SK-MEL-5 (cell line): Measurements from ENCODE around the gene PDZK1IP1. TPM values are rescaled to one million over a fixed set of nuclear protein-coding genes. Genes with fewer than 3 reads are reported as not detected.
"Not testable (repeated sequence)": the region's sequence is repeated elsewhere in the genome, so short reads cannot be mapped to it uniquely, and the experiment has no call there.

Experiments
- DNase-seq: peaks from one replicate; pipeline ENCODE4 v3.0.0-alpha.2; 2016; ENCODE audit warnings: low read depth, low spot score
- in situ Hi-C: cut with HindIII; loops from 2 replicates; pipeline ENCODE4 v1.10.0; 2016; ENCODE audit warnings: low sequenced_read_pairs, high pct_unique_total_duplicates, low pct_unique_long_range_greater_than_20kb
- total RNA-seq: library from RNA; depleted of rRNA; stranded (reverse); fragments of >200 nt; shearing (Covaris generic); gene quantifications from 2 replicates; pipeline ENCODE4 v1.2.3, GENCODE V29; 2014

PDZK1IP1 gene
- total RNA-seq, 1 experiment from 2014 or later = not detected

- DNase-seq = peak; percentile 78
- in situ Hi-C loops = no loop called here
Measured at GRCh38 chr1:47175227-47175934, 14.5 kb downstream of the PDZK1IP1 start.

- DNase-seq = no peak
Measured at GRCh38 chr1:47174656-47175020, 15.2 kb downstream of the PDZK1IP1 start.

GRCh38 chr1:47172782-47173181 lies 17.1 kb downstream of the PDZK1IP1 start:
- no peak for DNase-seq
- in situ Hi-C loops = no loop called here

More at GRCh38 chr1:47174656-47175020, 15.2 kb downstream of the PDZK1IP1 start:
- in situ Hi-C loops = no loop called here

GRCh38 chr1:47164552-47164951 lies 25.3 kb downstream of the PDZK1IP1 start:
- DNase-seq = no peak
- in situ Hi-C loops = no loop called here

- in situ Hi-C loops = no loop called here
- no peak for DNase-seq
Measured at GRCh38 chr1:47161298-47162040, 28.4 kb downstream of the PDZK1IP1 start.

GRCh38 chr1:47160716-47161115 lies 29.1 kb downstream of the PDZK1IP1 start:
- in situ Hi-C loops = no loop called here
- DNase-seq = no peak

- in situ Hi-C loops, DNase-seq: not testable (repeated sequence)
Measured at GRCh38 chr1:47157957-47158356, 31.9 kb downstream of the PDZK1IP1 start.

- DNase-seq, in situ Hi-C loops: not testable (repeated sequence)
Measured at GRCh38 chr1:47156457-47156856, 33.4 kb downstream of the PDZK1IP1 start.

- DNase-seq, in situ Hi-C loops: not testable (repeated sequence)
Measured at GRCh38 chr1:47149162-47149561, 40.7 kb downstream of the PDZK1IP1 start.

- peak; percentile 8 for DNase-seq
- in situ Hi-C loops = no loop called here
Measured at GRCh38 chr1:47147047-47147785, 42.6 kb downstream of the PDZK1IP1 start.

- in situ Hi-C loops, DNase-seq: not testable (repeated sequence)
Measured at GRCh38 chr1:47146495-47146894, 43.3 kb downstream of the PDZK1IP1 start.

- in situ Hi-C loops = not testable (repeated sequence)
- peak; percentile 22 for DNase-seq
Measured at GRCh38 chr1:47143654-47144053, 46.2 kb downstream of the PDZK1IP1 start.

- in situ Hi-C loops, DNase-seq: not testable (repeated sequence)
Measured at GRCh38 chr1:47140358-47140757, 49.5 kb downstream of the PDZK1IP1 start.

- DNase-seq = no peak
- in situ Hi-C loops = no loop called here
Measured at GRCh38 chr1:47137925-47138615, 51.8 kb downstream of the PDZK1IP1 start.

GRCh38 chr1:47137198-47137597 lies 52.6 kb downstream of the PDZK1IP1 start, which contains the start of gene CYP4A22:
CYP4A22 (plus strand) TSS chr1:47137441; CDS start chr1:47137486, 45 bp downstream.
- in situ Hi-C loops = no loop called here
- no peak for DNase-seq
